Islet precursor cell (in vitro differentiated cells): ENCODE measurements around the gene MPZL3.

Source experiments
- DNase-seq: peaks from one replicate; pipeline ENCODE4 v3.0.0-alpha.2; 2018

Gene MPZL3, protein sequence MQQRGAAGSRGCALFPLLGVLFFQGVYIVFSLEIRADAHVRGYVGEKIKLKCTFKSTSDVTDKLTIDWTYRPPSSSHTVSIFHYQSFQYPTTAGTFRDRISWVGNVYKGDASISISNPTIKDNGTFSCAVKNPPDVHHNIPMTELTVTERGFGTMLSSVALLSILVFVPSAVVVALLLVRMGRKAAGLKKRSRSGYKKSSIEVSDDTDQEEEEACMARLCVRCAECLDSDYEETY

DNA sequence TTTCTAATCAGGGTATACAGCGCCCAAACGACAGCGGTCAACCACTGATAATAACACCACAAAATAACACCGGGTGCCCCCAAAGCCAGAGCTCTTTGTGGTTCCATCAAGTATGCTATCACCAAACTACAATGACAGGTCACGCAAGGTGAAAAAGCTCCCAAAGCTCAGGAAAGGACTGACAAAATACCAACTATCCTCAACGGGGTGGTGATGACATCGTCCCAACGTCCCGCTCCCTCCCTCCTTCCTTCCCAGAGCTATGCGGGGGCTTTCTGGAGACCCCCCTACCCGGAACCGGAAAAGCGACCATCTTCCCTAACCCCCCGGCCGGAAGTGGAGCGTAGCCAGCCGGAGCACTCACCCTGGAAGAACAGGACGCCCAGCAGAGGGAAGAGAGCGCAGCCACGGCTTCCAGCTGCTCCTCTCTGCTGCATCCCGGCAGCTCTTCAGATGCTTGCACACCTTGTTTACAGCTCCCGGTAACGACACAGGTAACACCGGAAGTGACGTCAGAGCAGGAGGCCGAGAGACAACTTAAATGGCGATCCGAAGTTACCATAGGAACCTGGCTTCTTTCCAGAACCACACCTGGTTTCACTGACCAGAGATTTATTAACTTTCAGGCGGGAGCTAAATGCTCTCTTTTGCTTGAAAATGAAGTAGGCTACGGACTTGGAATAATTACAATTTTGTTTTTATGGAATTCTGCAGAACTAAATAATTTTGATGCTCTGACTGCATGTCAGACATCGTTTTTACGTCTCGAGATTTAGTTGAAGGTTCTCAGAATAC, at the start of gene MPZL3:
TSS of gene MPZL3 (minus strand) at position 508 of the 795 bp plus-strand sequence. CDS start at position 437, 71 bp downstream.
- DNase-seq = peak; percentile 91

DNA sequence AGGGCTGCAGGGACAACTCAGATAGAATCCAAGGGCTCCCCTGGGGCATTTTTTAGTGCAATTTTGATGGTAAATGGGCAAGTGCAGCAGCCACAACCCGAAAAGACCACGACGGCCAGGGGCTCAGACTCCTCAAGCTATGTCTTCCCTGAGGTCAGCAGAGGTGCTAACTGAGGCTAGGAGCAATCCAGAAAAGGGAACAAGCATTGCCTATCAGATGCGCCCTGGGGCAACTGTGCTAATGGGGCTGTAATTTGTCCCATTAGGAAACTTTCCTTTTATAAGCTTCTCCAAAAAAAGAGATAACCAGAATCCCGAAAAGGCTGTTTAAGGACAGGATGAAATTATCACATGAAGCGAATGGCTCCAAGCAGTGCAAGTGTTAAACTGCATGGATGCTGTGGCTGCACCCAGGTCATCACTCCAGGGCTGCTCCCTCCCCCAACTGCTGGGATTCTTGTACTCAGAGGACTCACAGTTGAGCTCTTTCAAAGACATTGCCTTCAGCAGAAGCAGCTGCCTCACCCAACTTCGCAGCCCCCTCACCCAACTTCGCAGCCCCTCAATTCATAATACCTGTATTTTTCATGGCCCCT, 49.5 kb upstream of the MPZL3 start:
- peak; percentile 58 for DNase-seq

DNA sequence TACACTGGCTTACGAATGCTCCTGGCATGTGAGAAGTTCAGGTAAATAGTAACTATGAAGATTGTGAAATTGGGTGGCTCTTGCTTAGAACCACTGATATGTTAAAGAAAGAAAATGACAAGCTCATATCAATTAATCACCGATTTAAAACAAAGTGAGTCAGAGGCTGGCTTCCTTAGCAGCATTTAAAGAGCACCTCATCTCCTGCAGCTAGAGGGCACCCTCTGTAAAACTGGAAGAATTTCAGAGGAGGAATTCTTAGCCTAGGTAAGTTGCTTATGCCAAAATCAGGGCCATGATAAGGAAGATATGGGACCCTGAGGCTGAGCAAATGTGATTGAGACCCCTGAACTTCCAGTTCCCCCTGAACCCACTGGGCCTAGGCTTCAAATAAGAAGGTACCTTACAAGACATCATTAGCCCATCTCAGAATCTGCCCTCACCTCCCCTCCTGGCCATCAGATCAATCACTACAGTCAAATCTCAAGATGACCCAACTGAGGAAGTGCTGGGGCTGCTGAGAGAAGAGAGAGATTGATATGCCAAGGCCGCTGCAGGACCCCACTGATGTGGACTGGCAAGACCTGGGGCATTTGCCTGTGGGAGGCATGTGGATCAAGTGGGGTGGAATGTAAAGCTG, 43.8 kb upstream of the MPZL3 start:
- DNase-seq = peak; percentile 24

DNA sequence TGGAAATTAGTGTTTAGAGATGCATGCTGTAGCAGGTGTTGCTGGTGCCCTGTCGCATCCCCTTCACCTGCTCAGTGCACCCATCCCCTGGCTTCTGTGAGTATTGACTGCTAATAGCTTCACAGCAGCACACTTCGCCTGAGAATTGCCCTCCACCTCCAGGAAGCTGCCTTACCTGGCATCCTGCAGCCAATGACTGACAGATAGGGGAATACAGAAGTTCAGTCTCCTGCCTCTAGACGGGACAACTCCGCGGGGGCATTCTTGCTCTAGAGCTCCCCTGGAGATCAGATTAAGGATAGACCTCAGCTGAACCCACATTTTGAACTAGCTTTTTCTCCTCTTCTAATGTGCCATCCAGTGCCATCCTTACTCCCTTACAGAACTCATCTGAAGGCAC, 43.0 kb upstream of the MPZL3 start:
- peak; percentile 38 for DNase-seq

DNA sequence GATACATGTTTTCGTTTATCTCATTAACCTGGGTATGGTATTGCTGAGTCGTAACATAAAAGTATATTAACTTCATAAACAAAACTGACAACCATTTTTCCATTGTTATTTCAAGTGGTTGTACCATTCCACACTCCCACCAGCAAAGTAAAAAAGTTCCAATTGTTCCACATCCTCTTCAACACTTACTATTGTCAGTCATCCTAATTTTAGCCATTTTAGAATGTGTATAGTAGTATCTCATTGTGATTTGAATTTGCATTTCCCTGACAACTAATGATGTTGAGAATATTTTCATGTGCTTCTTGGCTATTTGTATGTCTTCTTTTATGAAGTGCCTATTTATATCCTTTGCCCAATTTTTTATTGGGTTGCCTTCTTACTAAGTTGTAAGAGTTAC, 41.9 kb upstream of the MPZL3 start:
- no peak for DNase-seq

DNA sequence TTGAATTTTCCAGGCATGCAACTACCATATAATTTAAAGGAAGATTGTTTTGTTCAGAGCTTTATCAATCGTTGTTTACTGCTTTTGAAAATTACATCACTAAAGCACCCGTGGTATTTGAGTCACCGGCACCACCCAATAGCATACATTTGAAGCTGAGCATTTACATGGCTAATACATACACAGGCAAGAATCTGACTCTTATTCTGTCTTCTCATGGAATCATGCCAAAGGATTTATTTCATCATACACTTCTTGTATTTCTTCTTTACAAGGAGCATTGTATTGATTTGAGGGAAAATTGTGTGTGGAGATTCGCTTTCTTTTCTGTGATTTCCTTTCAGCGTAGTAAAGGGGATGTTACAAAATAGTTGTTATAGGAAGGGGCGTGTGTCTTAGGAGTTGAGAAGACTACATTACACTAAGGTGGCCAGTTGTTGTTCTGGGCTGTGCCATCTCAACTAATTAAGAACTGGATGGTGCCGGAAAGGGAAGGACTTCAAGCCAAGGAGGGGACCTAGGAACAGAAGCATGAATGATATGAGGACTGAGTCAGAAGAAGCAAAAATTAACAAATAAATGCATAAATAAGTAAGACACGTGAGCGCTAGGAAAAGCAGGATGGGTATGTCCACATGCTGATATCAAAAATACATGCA, 39.4 kb upstream of the MPZL3 start:
- DNase-seq = no peak

DNA sequence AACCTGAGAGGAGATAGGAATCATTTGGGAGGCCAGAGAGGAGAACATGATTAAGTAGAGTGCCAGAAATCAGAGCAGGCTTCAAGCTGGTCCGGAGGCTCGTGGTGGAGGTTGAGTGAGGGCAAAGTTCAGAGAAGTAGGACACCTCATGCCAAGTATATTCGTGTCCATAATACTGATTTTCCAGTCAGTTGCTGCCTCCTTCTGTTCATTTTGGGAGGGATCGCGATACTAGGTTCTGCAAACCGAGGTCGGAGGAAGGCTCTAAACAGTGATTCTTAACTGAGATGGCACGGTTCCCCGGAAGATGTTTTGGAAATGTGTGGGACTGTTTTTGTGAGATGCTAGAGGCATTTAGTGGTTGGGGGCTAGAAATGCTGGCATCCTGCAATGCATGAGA, 38.8 kb upstream of the MPZL3 start:
- DNase-seq = peak; percentile 68

DNA sequence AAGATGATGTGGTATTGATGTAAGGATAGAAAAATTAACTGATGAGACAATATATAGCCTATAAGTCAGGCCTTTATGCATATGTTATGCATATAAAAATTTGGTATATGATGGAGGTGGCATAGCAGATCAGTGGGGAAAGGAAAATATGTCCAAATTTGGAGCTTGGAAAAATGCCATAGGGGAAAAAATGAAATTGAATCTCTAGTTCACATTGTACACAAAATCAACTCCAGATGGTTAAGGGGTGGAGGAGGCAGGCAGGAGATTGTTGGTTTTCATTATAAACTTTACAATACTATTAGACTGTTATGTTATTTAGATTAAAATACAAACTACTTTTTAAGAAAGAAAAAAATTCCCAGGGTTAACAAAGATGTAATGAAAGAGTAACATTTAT, 37.2 kb upstream of the MPZL3 start:
- no peak for DNase-seq

DNA sequence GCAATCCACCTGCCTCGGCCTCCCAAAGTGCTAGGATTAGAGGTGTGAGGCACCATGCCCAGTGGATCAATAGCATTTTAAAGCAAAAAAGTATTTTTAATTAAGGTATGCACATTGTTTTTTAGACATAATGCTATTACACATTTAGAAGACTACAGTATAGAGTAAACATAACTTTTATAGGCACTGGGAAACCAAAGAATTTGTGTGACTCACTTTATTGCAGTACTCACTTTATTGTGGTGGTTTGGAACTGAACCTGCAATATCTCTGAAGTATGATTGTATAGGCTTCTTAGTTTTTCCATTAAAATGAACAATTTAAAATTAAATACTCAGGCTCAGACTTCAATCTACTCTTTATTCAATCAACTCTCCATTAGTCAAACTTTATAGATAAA, 34.8 kb upstream of the MPZL3 start:
- DNase-seq = no peak

DNA sequence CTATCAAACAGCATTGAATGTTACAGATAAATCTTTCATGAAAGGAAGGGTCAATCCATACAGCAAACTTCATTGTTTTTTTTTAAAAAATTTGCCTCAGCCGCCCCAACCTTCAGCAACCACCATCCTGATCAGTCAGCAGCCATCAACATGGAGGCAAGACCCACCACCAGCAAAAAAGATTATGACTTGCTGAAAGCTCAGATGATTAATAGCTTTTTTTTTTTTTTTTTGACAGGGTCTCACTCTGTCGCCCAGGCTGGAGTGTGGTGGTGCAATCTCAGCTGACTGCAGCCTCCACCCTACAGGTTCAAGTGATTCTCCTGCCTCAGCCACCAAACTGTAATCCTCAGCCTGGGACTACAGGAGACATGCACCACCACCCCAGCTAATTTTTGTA, 34.4 kb upstream of the MPZL3 start:
- no peak for DNase-seq

DNA sequence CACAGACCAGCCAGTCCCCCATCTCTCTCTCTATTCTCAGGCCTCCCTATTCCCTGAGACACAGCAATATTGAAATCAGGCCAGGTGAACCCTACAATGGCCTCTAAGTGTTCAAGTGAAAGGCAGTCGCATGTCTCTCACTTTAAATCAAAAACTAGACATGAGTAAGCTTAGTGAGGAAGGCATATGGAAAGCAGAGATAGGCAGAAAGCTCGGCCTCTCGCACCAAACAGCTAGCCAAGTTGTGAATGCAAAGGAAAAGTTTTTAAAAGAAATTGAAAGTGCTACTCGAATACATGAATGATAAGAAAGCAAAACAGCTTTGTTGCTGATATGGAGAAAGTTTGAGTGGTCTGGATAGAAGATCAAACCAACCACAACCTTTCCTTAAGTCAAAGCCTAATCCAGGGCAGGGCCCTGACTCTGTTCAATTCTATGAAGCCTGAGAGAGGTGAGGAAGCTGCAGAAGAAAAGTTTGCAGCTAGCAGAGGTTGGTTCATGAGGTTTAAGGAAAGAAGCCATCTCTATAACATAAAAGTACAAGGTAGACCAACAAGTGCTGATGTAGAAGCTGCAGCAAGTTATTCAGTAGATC, 31.7 kb upstream of the MPZL3 start:
- no peak for DNase-seq

DNA sequence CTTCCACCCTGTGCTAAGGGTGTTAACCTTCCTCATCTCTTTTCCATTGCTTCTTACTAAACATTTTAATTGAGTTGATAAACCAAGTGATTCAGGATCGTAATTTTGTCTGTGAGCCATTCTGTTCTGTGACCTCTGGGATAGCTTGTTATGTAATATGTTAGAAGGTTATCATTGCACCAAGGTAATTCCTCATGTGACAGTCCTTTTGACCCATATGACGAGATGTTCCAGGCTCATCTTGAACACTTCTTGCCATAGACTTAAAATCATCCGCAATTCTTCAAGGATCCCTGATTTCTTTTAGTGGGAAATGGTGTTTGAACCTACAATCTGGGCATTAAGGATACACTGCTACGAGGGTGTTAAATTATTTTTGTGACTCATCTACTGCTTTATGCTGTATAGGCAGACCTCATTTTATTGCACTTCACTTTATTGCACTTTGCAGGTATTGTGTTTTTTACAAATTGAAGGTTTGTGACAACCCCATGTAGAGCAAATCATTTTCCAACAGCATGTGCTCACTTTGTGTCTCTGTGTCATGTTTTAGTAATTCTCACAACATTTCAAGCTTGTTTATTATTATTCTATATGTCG, 31.0 kb upstream of the MPZL3 start:
- no peak for DNase-seq

DNA sequence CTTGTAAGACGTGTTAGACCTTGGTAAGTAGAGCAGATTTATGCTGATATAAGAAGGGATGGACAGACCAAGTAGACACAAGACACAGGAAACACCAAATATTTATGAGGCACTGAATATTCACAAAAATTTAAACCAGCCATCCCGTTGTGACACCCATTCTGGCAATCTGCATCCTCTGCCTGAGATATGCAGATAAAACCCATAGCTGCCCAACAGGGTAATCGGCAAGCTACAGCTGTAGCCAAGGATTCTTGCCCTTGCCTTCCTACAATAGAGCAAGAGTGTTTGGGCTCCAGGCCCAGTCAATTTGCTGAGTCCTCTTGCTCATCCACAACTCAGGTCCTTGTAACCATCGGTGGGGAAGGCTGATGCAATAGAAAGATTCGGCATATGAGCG, 30.4 kb upstream of the MPZL3 start:
- no peak for DNase-seq

DNA sequence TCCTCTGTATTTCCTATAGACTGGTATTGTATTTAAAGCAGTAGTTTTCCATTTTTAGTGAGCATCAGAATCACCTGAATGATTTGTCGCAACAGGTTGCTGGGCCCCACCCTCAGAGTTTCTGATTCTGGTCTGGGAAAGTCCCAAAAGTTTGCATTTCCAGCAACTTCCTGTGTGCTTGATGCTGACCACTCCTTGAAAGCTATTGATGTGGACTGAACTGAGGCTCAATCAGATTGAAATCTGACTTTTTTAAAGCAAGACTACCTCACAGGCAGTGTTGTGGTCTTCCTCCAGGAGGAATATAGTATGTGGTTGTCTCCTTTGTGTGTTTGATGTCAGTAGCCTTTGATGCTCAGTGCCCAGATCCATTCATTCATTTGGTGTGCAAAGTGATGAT, 29.1 kb upstream of the MPZL3 start:
- no peak for DNase-seq

DNA sequence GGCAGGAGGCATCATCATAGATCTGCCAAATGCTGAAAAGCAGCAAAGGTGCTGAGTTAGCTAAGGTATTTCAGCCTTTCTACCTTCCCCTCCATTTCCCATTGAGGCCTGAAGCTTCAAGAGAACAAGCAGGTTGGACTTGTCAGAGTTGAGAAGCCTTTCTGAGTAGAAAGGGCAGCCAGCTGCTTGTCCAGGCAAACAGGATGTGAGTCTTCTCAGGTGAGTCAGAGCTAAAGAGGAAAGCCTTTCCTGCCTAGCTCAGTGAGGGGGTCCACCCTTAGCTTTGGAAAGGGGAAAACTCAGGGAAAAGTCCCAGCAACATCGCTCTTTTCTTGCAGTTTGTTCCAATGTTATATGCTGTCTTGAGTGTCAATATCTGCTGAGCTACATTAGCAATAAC, 25.1 kb upstream of the MPZL3 start:
- DNase-seq = peak; percentile 83

DNA sequence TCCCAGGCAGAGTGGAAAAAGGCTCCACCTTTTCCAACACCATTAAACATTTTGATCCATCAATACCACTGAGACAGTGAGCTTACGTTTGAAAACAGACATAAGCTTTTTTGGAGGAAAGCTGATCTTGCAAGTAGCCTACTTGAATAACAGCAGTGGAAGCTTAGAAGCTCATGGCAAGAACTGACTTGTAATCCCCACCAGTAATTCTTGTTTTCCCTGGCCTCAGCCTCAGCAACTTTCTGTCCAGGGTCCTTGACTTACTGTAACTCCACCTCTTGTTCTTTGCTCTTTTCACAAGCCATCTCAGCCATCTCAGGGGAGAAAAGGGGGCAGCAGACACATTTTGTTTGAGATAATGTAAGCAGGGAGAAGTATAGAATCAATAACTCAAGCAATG, 24.3 kb upstream of the MPZL3 start:
- no peak for DNase-seq

DNA sequence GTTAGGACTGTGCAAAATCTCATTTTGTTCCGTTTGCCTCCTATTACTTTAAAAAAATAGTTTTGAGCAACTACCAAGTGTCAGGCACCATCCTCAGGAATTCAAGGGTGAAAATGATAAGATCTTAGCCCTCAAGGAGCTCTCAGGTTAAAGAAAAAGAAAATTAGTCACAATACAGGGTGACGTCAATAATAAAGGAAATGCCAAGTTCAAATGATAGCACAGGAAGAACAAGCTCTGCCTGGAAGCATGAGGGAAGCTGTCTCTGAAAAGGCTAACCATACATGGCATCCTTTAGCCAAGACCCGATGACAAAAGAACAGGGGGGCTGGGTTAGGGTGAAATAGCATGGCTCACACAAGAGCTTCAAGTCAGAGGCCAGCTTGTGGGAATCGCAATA, 23.0 kb upstream of the MPZL3 start:
- no peak for DNase-seq

DNA sequence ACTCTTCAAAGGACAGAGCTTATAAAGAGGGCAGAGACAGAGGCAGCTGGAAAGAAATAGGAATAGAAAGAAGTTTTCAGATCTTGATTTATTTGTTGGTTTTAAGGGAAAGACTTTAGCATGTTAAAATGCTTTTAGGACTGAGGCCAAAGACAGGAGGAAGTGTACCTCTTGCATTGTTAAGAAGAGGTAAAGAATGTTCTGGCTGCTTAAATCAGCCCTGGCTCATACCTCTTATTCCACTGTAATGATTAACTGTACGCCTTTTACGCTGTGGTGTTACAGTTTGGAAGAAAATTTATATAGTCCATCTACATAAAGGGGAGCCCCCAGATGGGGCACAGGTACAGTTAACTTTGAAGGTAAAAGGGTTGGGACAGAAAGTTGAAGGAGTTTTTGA, 22.0 kb upstream of the MPZL3 start:
- DNase-seq = no peak

DNA sequence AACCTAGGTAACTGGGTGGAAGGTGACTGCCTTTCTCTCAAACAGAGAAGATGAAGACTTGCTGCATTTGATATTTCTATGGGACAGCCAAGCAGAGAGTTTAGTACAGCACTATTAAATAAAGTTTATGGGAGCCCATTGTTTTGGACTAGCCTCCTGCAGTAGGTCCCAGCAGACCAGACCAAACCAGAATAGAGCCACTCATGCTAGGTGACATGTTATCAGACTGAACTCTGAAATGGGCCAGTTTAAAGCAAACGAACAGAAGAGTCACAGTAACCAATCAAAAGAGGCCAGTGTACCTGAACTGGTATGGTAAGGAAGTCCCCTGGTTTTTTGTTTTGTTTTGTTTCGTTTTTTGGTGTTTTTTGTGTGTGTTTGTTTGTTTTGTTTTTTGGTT, 19.8 kb upstream of the MPZL3 start:
- DNase-seq = no peak

DNA sequence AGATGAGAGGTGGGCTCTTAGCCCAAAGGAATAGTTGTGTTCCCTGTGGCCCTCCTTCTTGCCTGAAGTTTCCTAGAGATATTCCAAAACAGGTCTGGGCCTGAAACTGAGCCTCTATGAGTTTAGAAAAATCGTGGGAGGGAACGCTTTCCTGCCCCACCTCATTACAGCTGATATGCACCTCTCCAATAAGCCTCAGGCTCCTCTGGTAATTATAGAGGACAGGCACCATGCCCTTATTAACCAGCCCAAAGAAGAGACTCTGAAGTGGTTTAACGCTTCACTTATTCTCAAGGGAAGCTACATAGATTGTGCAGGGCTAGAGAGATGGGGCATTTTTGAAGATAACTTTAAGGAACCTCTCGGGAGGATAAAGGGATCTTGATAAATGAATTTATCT, 15.3 kb upstream of the MPZL3 start:
- no peak for DNase-seq

DNA sequence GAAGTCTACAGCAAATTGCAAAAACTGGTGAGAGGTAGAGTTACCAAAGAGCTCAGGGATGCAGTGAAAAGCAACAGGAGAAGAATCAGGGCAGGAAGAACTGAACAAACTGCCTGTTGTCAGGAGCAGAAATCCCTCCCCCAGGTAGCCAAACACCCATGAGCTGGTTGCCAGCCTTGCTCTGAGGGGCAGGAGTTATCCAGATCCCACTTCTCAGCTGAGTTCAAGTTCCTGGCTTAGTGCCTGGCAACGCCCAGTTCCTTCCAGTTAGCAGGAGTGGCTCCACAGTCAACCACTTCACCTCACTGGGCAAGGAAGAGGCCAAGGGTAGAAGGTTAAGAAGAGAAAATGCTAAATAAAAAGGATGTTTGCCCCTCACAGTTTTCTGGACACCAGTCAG, 13.8 kb upstream of the MPZL3 start:
- DNase-seq = no peak
